GM12878 (cell line): ENCODE results near the gene TGFBR3. TPM values are rescaled to one million over a fixed set of nuclear protein-coding genes. Genes with fewer than 3 reads are reported as not detected.

Source experiments
- ATAC-seq: fragments of 200-7000 bp; cut with Tn5 transposase; 3 replicates; pipeline ENCODE4 v1.9.1; 2020; ENCODE audit warnings: mild to moderate bottlenecking, moderate library complexity
- BruUV-seq: library from RNA; stranded (reverse); fragments of 400-500 nt; replicated peaks from 2 replicates; lab custom pipeline; 2021; lab: Mats Ljungman, UMichigan
- CTCF ChIA-PET: fragments of 300-600 bp; sonication (Branson Sonifier 250); formaldehyde crosslinking; extraction: SDS; loops from one replicate; lab custom pipeline; 2021; ENCODE audit warnings: inconsistent platforms; lab: Yijun Ruan, JAX
- POLR2A ChIA-PET: fragments of 350-600 bp; formaldehyde crosslinking; extraction: SDS; loops from one replicate; lab custom pipeline; 2021; ENCODE audit warnings: inconsistent platforms; lab: Charles Lee
- RAD21 ChIA-PET: fragments of 300-600 bp; sonication (Branson Sonifier 250); formaldehyde crosslinking; loops from one replicate; lab custom pipeline; 2023; ENCODE audit warnings: antibody characterized with exemption; ENCODE audit not compliant: unreplicated experiment; lab: Charles Lee
- SMC1A ChIA-PET: fragments of 300-600 bp; sonication (Branson Sonifier 250); formaldehyde crosslinking; loops from one replicate; lab custom pipeline; 2023; ENCODE audit not compliant: unreplicated experiment, uncharacterized antibody; lab: Charles Lee
- DNase-seq: peaks from one replicate; pipeline ENCODE4 v3.0.0-alpha.2; 2011; ENCODE audit warnings: low read depth, low spot score
- FAIRE-seq: peaks from 3 replicates; lab custom pipeline; 2011; peaks lifted over from hg19 to GRCh38; lab: Jason Lieb, UNC
- H2AFZ ChIP-seq: 2 replicates; pipeline ENCODE4 v1.6.0; 2011; ENCODE audit warnings: low read depth, low read length, control low read depth; ENCODE audit not compliant: control insufficient read depth
- H3K27ac ChIP-seq: 2 replicates; pipeline ENCODE4 v1.5.1; 2011; ENCODE audit warnings: control low read depth; ENCODE audit not compliant: control insufficient read depth, insufficient read depth
- H3K27me3 ChIP-seq, 2 experiments: replicated peaks in 1 of 2; 2 replicates each; pipeline versions ENCODE4 v1.6.0 to v1.6.1; 2011; ENCODE audit warnings: low read length in 1 of 2; ENCODE audit not compliant: control insufficient read depth in 2 of 2, insufficient read depth in 2 of 2
- H3K36me3 ChIP-seq, 2 experiments: 2 replicates each; pipeline ENCODE4 v1.5.1; 2011; ENCODE audit warnings: low read length in 1 of 2; ENCODE audit not compliant: control insufficient read depth in 2 of 2, insufficient read depth in 2 of 2
- H3K4me1 ChIP-seq: 2 replicates; pipeline ENCODE4 v1.6.1; 2011; ENCODE audit warnings: mild to moderate bottlenecking, low read length, moderate library complexity, mixed read lengths; ENCODE audit not compliant: control insufficient read depth, insufficient read depth
- H3K4me2 ChIP-seq: 2 replicates; pipeline ENCODE4 v1.6.0; 2011; ENCODE audit warnings: control low read depth; ENCODE audit not compliant: control insufficient read depth, insufficient read depth
- H3K4me3 ChIP-seq: fragments of 200-600 bp; sonication (generic); 2 replicates; pipeline ENCODE4 v1.5.1; 2016
- H3K79me2 ChIP-seq: 2 replicates; pipeline ENCODE4 v1.6.0; 2011; ENCODE audit warnings: low read length; ENCODE audit not compliant: control insufficient read depth, insufficient read depth
- H3K9ac ChIP-seq: 2 replicates; pipeline ENCODE4 v1.8.0; 2011; ENCODE audit warnings: low read length, control low read depth, mixed read lengths; ENCODE audit not compliant: control insufficient read depth, insufficient read depth
- H3K9me3 ChIP-seq: replicated peaks from 3 replicates; pipeline ENCODE4 v1.5.1; 2011; ENCODE audit warnings: mild to moderate bottlenecking, low read length; ENCODE audit not compliant: control insufficient read depth, insufficient read depth
- H4K20me1 ChIP-seq: 2 replicates; pipeline ENCODE4 v1.6.0; 2011; ENCODE audit not compliant: control insufficient read depth, insufficient read depth
- ATF2 ChIP-seq: IDR thresholded peaks from 2 replicates; pipeline ENCODE4 v1.6.1; 2012; ENCODE audit warnings: low read length, inconsistent platforms
- ATF3 ChIP-seq: IDR thresholded peaks from 2 replicates; pipeline ENCODE4 v1.6.1; 2011; ENCODE audit warnings: low read depth, mild to moderate bottlenecking, low read length, moderate library complexity, borderline replicate concordance; ENCODE audit errors: extremely low read depth
- E4F1 ChIP-seq: fragments of 450-650 bp; IDR thresholded peaks from 2 replicates; pipeline ENCODE4 v1.6.1; 2018; ENCODE audit warnings: borderline replicate concordance, mild to moderate bottlenecking; ENCODE audit not compliant: partially characterized antibody
- GABPA ChIP-seq: IDR thresholded peaks from 2 replicates; pipeline ENCODE4 v1.6.1; 2014; ENCODE audit warnings: antibody characterized with exemption, low read depth, mild to moderate bottlenecking, inconsistent platforms
- GATAD2B ChIP-seq: fragments of 450-650 bp; conservative IDR thresholded peaks from 2 replicates; pipeline ENCODE4 v1.6.1; 2017; ENCODE audit warnings: low read depth, mild to moderate bottlenecking, moderate library complexity
- HDAC6 ChIP-seq: fragments of 200-600 bp; sonication (generic); IDR thresholded peaks from one replicate; pipeline ENCODE4 v1.8.0; 2017; ENCODE audit warnings: antibody characterized with exemption; ENCODE audit not compliant: unreplicated experiment
- HDGF ChIP-seq: fragments of 450-650 bp; IDR thresholded peaks from 2 replicates; pipeline ENCODE4 v1.6.1; 2016; ENCODE audit warnings: antibody characterized with exemption
- MAX ChIP-seq: IDR thresholded peaks from 2 replicates; pipeline ENCODE4 v1.6.1; 2012; ENCODE audit warnings: low read depth, low read length, improper control_type of control experiment
- NFYA ChIP-seq: IDR thresholded peaks from 2 replicates; pipeline ENCODE4 v1.6.1; 2011; ENCODE audit warnings: low read depth, mild to moderate bottlenecking, low read length, improper control_type of control experiment, borderline replicate concordance
- NR2C1 ChIP-seq: fragments of 450-650 bp; IDR thresholded peaks from 2 replicates; pipeline ENCODE4 v1.6.1; 2017; ENCODE audit warnings: antibody characterized with exemption, mild to moderate bottlenecking, moderate library complexity
- NR2C2 ChIP-seq: IDR thresholded peaks from 2 replicates; pipeline ENCODE4 v1.6.1; 2011; ENCODE audit warnings: borderline replicate concordance, low read depth; ENCODE audit not compliant: control insufficient read depth, insufficient read length
- NRF1 ChIP-seq: conservative IDR thresholded peaks from 2 replicates; pipeline ENCODE4 v1.6.1; 2011; ENCODE audit warnings: mild to moderate bottlenecking, low read depth, low read length, improper control_type of control experiment
- PAX5 ChIP-seq: IDR thresholded peaks from 2 replicates; pipeline ENCODE4 v1.6.1; 2011; ENCODE audit warnings: low read depth, low read length, borderline replicate concordance
- SMC3 ChIP-seq: IDR thresholded peaks from 2 replicates; pipeline ENCODE4 v1.6.1; 2011; ENCODE audit warnings: low read length, improper control_type of control experiment, borderline replicate concordance
- SREBF1 ChIP-seq: IDR thresholded peaks from 2 replicates; pipeline ENCODE4 v1.6.1; 2012; ENCODE audit warnings: mild to moderate bottlenecking, low read length
- ZBTB40 ChIP-seq: fragments of 450-650 bp; IDR thresholded peaks from 2 replicates; pipeline ENCODE4 v1.6.1; 2016; ENCODE audit warnings: mild to moderate bottlenecking, moderate library complexity, borderline replicate concordance
- WGBS: methylation state at CpG from one replicate; pipeline ENCODE4 v1.1.6; 2016; ENCODE audit warnings: low lambda C conversion rate; ENCODE audit not compliant: insufficient replicate concordance, insufficient coverage; ENCODE audit errors: missing lambda C conversion rate; 5-methylcytosine and 5-hydroxymethylcytosine counted together
- in situ Hi-C: fragments of 300-500 bp; cut with MboI; formaldehyde crosslinking; loops from 9 replicates; pipeline ENCODE4 v1.14.3; 2018; ENCODE audit warnings: mixed read lengths
- intact Hi-C: fragments of 100-400 bp; cut with micrococcal nuclease; formaldehyde crosslinking; loops from one replicate; pipeline ENCODE4 v1.14.2; 2022; ENCODE audit not compliant: unreplicated experiment
- polyA plus RNA-seq, 11 experiments: library from polyadenylated mRNA; depleted of rRNA in 4 of 11; unstranded in 6 of 11; stranded (reverse) in 5 of 11; fragments of >200 nt; fragmentation: Nextera tagmentation in 4 of 11; fragmentation: Illumina TruSeq in 1 of 11; extraction: Ambion mirVana in 4 of 11; extraction: Trizol in 1 of 11; gene quantifications; 1 replicate in 1 of 11; 2 replicates in 10 of 11; pipeline versions ENCODE4 v1.2.1 to v1.2.3, GENCODE V29; 2011 to 2016; ENCODE audit warnings: inconsistent platforms in 2 of 11, missing spikeins in 2 of 11, low read depth in 1 of 11
- total RNA-seq, 4 experiments: library from RNA; depleted of rRNA in 3 of 4; stranded (reverse); fragments of >200 nt in 3 of 4; fragmentation: Illumina TruSeq in 1 of 4; extraction: Trizol in 1 of 4; gene quantifications; 2 replicates each; pipeline versions ENCODE4 v1.2.1 to v1.2.3, GENCODE V29; 2013 to 2021

Gene TGFBR3
- total and polyA plus RNA-seq, 10 of the 15 experiments (the other 5 are each of a cell fraction or from before 2014, with no cell fraction given): 2.7 to 16.5 (median 12.6) TPM

GRCh38 chr1:91765880-91766443 is 120.0 kb downstream of the TGFBR3 start:
- ChIA-PET POLR2A (interaction anchor here (0.6 kb wide), 2 partner anchors 11 to 17 kb away, joined by 3 to 4 read pairs; no protein-coding TSS in a partner anchor), SMC1A (interaction anchor here (1.1 kb wide), 1 partner anchor 241 kb away, joined by 3 read pairs; no protein-coding TSS in a partner anchor), RAD21 (no interaction called here), CTCF (no interaction called here)
- no TSS peak for BruUV-seq
- peak; percentile 41 for FAIRE-seq
- no peaks in the 10 kb centered on the region for H4K20me1 ChIP-seq
- WGBS: 74% methylated on average over 3 of the region's 3 CpGs
- H3K36me3 ChIP-seq: no peaks in the 10 kb centered on the region
- no peak overlapping the region for H3K9ac ChIP-seq
- H3K9me3 ChIP-seq: no peaks in the 10 kb centered on the region
- no peak for DNase-seq
- intact Hi-C loops: no loop called here
- no peak overlapping the region for H2AFZ ChIP-seq
- H3K79me2 ChIP-seq: no peaks in the 10 kb centered on the region
- H3K27ac ChIP-seq: no peak overlapping the region
- no peak overlapping the region for H3K4me2 ChIP-seq
- no peaks in the 10 kb centered on the region for H3K4me1 ChIP-seq
- in situ Hi-C loops: no loop called here
- no peaks in the 10 kb centered on the region for H3K27me3 ChIP-seq
- H3K4me3 ChIP-seq: no peak overlapping the region
- ATAC-seq: no peak
- no peak for TF ChIP-seq NFYA
- no peak for TF ChIP-seq NR2C2
- TF ChIP-seq GABPA: no peak
- TF ChIP-seq NR2C1: no peak
- no peak for TF ChIP-seq SREBF1
- TF ChIP-seq E4F1: no peak
- TF ChIP-seq ATF3: no peak
- no peak for TF ChIP-seq HDGF
- TF ChIP-seq NRF1: no peak
- TF ChIP-seq MAX: no peak
- no peak for TF ChIP-seq PAX5
- TF ChIP-seq GATAD2B: no peak
- no peak for TF ChIP-seq SMC3
- no peak for TF ChIP-seq HDAC6
- no peak for TF ChIP-seq ZBTB40
- no peak for TF ChIP-seq ATF2
